OCI-LY7 (cell line): ENCODE results near the gene NTRK3. TPM values are rescaled to one million over a fixed set of nuclear protein-coding genes. Genes with fewer than 3 reads are reported as not detected.

Experiments used
- BruUV-seq: library from RNA; stranded (reverse); fragments of 400-500 nt; replicated peaks from 2 replicates; lab custom pipeline; 2021; lab: Mats Ljungman, UMichigan
- CTCF ChIA-PET: fragments of 300-600 bp; sonication (Branson Sonifier 250); formaldehyde crosslinking; loops from one replicate; lab custom pipeline; 2022; ENCODE audit warnings: antibody characterized with exemption; ENCODE audit not compliant: unreplicated experiment; lab: Charles Lee
- POLR2A ChIA-PET: fragments of 300-600 bp; sonication (Branson Sonifier 250); formaldehyde crosslinking; loops from one replicate; lab custom pipeline; 2022; ENCODE audit warnings: antibody characterized with exemption; lab: Charles Lee
- DNase-seq: peaks from one replicate; pipeline ENCODE4 v3.0.0-alpha.2; 2015; ENCODE audit warnings: low spot score
- H2AFZ ChIP-seq: fragments of 200-600 bp; sonication (generic), shearing (Covaris generic); 2 replicates; pipeline ENCODE4 v1.6.1; 2014; ENCODE audit warnings: mild to moderate bottlenecking, antibody characterized with exemption, low read length, moderate library complexity
- H3K27ac ChIP-seq: fragments of 200-600 bp; sonication (generic); 2 replicates; pipeline ENCODE4 v1.5.1; 2014; ENCODE audit warnings: mixed run types, low read depth, mild to moderate bottlenecking, moderate library complexity, low read length, inconsistent platforms; ENCODE audit not compliant: poor library complexity, severe bottlenecking
- H3K36me3 ChIP-seq: fragments of 200-600 bp; sonication (generic); 2 replicates; pipeline ENCODE4 v1.6.1; 2014; ENCODE audit warnings: mild to moderate bottlenecking, antibody characterized with exemption, low read length, moderate library complexity, mixed read lengths; ENCODE audit not compliant: insufficient read depth
- H3K4me1 ChIP-seq: fragments of 200-600 bp; sonication (generic); 2 replicates; pipeline ENCODE4 v1.5.1; 2014; ENCODE audit warnings: mild to moderate bottlenecking, low read length; ENCODE audit not compliant: insufficient read depth, poor library complexity, severe bottlenecking
- H3K4me2 ChIP-seq: fragments of 200-600 bp; sonication (generic); 2 replicates; pipeline ENCODE4 v1.6.1; 2014; ENCODE audit warnings: mild to moderate bottlenecking, low read length
- H3K4me3 ChIP-seq: fragments of 200-600 bp; sonication (generic); 2 replicates; pipeline ENCODE4 v1.5.1; 2014; ENCODE audit warnings: mild to moderate bottlenecking, low read depth, low read length; ENCODE audit not compliant: poor library complexity, severe bottlenecking
- H3K79me2 ChIP-seq: fragments of 200-600 bp; sonication (generic); 2 replicates; pipeline ENCODE4 v1.6.1; 2016; ENCODE audit warnings: low read depth, mild to moderate bottlenecking, low read length, moderate library complexity, mixed read lengths; ENCODE audit not compliant: insufficient read depth
- H3K9me2 ChIP-seq: fragments of 200-600 bp; sonication (generic); 2 replicates; pipeline ENCODE4 v1.6.1; 2016; ENCODE audit warnings: mild to moderate bottlenecking, low read length, mixed read lengths; ENCODE audit not compliant: insufficient read depth
- H3K9me3 ChIP-seq: fragments of 200-600 bp; sonication (generic); 2 replicates; pipeline ENCODE4 v1.6.1; 2014; ENCODE audit warnings: mild to moderate bottlenecking, mixed run types, low read length, mixed read lengths
- H4K20me1 ChIP-seq: fragments of 200-600 bp; sonication (generic); 2 replicates; pipeline ENCODE4 v1.6.1; 2014; ENCODE audit warnings: mild to moderate bottlenecking, antibody characterized with exemption, low read length, moderate library complexity, mixed read lengths; ENCODE audit not compliant: insufficient read depth
- EZH2phosphoT487 ChIP-seq: fragments of 200-600 bp; sonication (generic); IDR thresholded peaks from 2 replicates; pipeline ENCODE4 v1.6.1; 2018; ENCODE audit warnings: low read depth, borderline replicate concordance, mild to moderate bottlenecking, mixed run types, antibody characterized with exemption, low read length, moderate library complexity, mixed read lengths
- intact Hi-C: fragments of 100-400 bp; cut with micrococcal nuclease; formaldehyde crosslinking; loops from one replicate; pipeline ENCODE4 v1.10.0; 2022; ENCODE audit not compliant: unreplicated experiment
- total RNA-seq, 2 experiments: library from RNA; depleted of rRNA in 1 of 2; stranded (reverse); fragments of >200 nt in 1 of 2; shearing (Covaris generic) in 1 of 2; gene quantifications; 2 replicates each; pipeline ENCODE4 v1.2.3, GENCODE V29; 2014 to 2022
- TF ChIP-seq, protein P1 (sequence below): fragments of 200-600 bp; sonication (generic); conservative IDR thresholded peaks from 2 replicates; pipeline ENCODE4 v1.5.1; 2014; ENCODE audit warnings: mild to moderate bottlenecking, antibody characterized with exemption, low read length, moderate library complexity, mixed read lengths

The NTRK3 gene
- total RNA-seq, 2 experiments from 2014 or later, result 0.50 to 2.5 TPM

DNA sequence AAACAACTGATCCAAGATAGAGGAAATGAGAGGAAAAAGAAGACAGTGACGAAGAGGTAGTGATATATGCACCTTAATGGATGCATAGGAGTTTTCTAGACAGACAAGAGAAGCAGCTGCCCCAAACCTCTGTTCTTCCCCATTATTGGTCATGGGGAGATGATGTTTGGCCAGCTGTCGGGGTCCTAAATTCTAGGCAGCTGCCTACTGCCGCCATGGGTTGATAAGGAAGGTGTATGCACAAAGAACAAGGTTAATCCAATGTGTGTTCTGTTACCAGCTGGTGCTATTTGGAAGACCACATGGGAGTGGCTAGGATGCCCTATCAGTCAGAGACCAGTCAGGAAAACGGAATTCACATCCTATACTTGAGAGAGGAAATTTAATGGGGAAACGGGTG lies 47.4 kb downstream of the NTRK3 start:
- POLR2A ChIA-PET, result no interaction called here
- TF ChIP-seq EZH2phosphoT487, result no peak
- TF ChIP-seq, protein P1, sequence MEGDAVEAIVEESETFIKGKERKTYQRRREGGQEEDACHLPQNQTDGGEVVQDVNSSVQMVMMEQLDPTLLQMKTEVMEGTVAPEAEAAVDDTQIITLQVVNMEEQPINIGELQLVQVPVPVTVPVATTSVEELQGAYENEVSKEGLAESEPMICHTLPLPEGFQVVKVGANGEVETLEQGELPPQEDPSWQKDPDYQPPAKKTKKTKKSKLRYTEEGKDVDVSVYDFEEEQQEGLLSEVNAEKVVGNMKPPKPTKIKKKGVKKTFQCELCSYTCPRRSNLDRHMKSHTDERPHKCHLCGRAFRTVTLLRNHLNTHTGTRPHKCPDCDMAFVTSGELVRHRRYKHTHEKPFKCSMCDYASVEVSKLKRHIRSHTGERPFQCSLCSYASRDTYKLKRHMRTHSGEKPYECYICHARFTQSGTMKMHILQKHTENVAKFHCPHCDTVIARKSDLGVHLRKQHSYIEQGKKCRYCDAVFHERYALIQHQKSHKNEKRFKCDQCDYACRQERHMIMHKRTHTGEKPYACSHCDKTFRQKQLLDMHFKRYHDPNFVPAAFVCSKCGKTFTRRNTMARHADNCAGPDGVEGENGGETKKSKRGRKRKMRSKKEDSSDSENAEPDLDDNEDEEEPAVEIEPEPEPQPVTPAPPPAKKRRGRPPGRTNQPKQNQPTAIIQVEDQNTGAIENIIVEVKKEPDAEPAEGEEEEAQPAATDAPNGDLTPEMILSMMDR, result no peak
- DNase-seq, result no peak
- Histone ChIP-seq H2AFZ (no peak overlapping the region), H3K4me2 (no peak overlapping the region), H3K4me3 (no peak overlapping the region), H3K79me2 (no peaks in the 10 kb centered on the region), H3K36me3 (no peaks in the 10 kb centered on the region), H3K9me3 (no peaks in the 10 kb centered on the region), H4K20me1 (no peaks in the 10 kb centered on the region), H3K4me1 (peaks cover under 1% of the 10 kb centered on the region), H3K9me2 (no peaks in the 10 kb centered on the region), H3K27ac (no peak overlapping the region)
- CTCF ChIA-PET, result no interaction called here
- intact Hi-C loops, result no loop called here
- no TSS peak for BruUV-seq

DNA sequence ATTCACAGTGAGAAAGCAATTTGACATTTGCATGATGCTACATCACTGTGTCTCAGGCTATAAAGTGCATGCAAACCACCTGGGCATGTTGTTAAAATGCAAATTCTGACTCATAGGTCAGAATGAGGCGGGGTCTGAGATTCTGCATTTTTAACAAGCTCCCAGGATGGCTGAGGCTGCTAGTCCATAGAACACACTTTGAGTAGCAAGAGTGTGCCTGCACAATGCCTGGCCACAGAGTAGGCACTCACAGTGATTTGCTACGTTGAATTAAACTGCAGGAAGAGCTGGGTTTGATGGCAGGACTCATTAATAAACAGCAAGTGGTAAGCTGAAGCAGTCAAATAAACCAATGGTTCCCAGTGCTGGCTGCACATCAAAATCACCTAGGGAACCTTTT lies 48.1 kb downstream of the NTRK3 start:
- no peak overlapping the region for H3K4me3 ChIP-seq
- no peaks in the 10 kb centered on the region for H4K20me1 ChIP-seq
- intact Hi-C loops, result no loop called here
- H3K4me2 ChIP-seq, result no peak overlapping the region
- H3K79me2 ChIP-seq, result no peaks in the 10 kb centered on the region
- POLR2A ChIA-PET, result no interaction called here
- H3K36me3 ChIP-seq, result no peaks in the 10 kb centered on the region
- no peaks in the 10 kb centered on the region for H3K4me1 ChIP-seq
- CTCF ChIA-PET, result no interaction called here
- no peak overlapping the region for H2AFZ ChIP-seq
- no TSS peak for BruUV-seq
- TF ChIP-seq EZH2phosphoT487, result no peak
- TF ChIP-seq, protein P1, result no peak
- H3K9me2 ChIP-seq, result no peaks in the 10 kb centered on the region
- H3K27ac ChIP-seq, result no peak overlapping the region
- no peaks in the 10 kb centered on the region for H3K9me3 ChIP-seq
- DNase-seq, result no peak

DNA sequence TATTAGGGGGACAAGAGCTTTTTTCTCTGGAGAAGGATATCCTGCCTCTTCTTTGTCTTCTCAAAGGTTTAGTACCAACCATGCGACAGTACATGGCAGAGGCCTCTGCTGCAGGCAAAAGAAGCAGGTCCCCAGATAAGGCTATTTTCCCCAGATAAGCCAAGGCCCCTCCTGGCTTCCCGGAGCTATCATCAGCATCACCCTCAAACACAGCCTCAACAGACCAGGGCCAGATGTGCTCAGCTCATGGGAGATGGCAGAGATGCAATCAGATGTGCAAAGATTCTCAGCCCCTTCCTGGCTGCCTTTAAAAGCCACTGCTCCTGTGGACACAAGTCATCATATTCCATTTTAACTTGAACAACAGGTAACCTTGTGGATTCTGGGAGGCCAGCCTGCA lies 49.0 kb downstream of the NTRK3 start:
- POLR2A ChIA-PET, result no interaction called here
- CTCF ChIA-PET, result no interaction called here
- no peak for DNase-seq

More for the DNA sequence above, 49.0 kb downstream of the NTRK3 start:
- Histone ChIP-seq H3K36me3 (no peaks in the 10 kb centered on the region), H4K20me1 (no peaks in the 10 kb centered on the region), H3K4me3 (no peak overlapping the region), H3K4me2 (no peak overlapping the region), H3K9me2 (no peaks in the 10 kb centered on the region), H3K9me3 (no peaks in the 10 kb centered on the region), H2AFZ (no peak overlapping the region), H3K27ac (no peak overlapping the region), H3K79me2 (no peaks in the 10 kb centered on the region), H3K4me1 (no peaks in the 10 kb centered on the region)
- TF ChIP-seq, protein P1, result no peak
- no peak for TF ChIP-seq EZH2phosphoT487
- BruUV-seq, result no TSS peak
- intact Hi-C loops, result no loop called here
